HL-60/S4 (cell line): ENCODE results near the gene ICOSLG.
"Not testable (repeated sequence)": the region's sequence is repeated elsewhere in the genome, so short reads cannot be mapped to it uniquely, and the experiment has no call there.

Experiments used
- in situ Hi-C: fragments of 300-500 bp; cut with MboI; formaldehyde crosslinking; loops from 2 replicates; pipeline ENCODE4 v1.14.3; 2022; ENCODE audit warnings: low sequenced_read_pairs

Gene ICOSLG

GRCh38 chr21:44184862-44185261 lies 55.9 kb downstream of the ICOSLG start:
- in situ Hi-C loops: not testable (repeated sequence)

GRCh38 chr21:44182202-44182601 lies 58.5 kb downstream of the ICOSLG start:
- in situ Hi-C loops: not testable (repeated sequence)

GRCh38 chr21:44181506-44181905 lies 59.2 kb downstream of the ICOSLG start:
- in situ Hi-C loops: not testable (repeated sequence)

- in situ Hi-C loops: not testable (repeated sequence)
These were observed 64.6 kb downstream of the ICOSLG start for GRCh38 chr21:44176127-44176526.

GRCh38 chr21:44175189-44175588 lies 65.6 kb downstream of the ICOSLG start:
- in situ Hi-C loops: not testable (repeated sequence)
